ENCODE measurements around the gene SERPINA1.

- TF ChIP-seq REST (IDR thresholded peaks at IDR 0.05; ENCODE audit: insufficient read depth in 1 of 2, low read depth in 2 of 2, low read length in 2 of 2) (no peak), POLR2AphosphoS5 (IDR thresholded peaks at IDR 0.05; ENCODE audit: low read depth, low read length) (no peak), SIN3A (IDR thresholded peaks at IDR 0.05; ENCODE audit: borderline replicate concordance, insufficient read depth, low read length) (no peak), TAF1 (IDR thresholded peaks at IDR 0.05; ENCODE audit: borderline replicate concordance, insufficient read depth, low read length) (no peak), FOXP2 (optimal IDR thresholded peaks at IDR 0.05; ENCODE audit: borderline replicate concordance, extremely low read depth, extremely low read length, insufficient read depth) (no peak)
These were observed 20.2 kb upstream of the SERPINA1 start for GRCh38 chr14:94408546-94409095.

All from PFSK-1 (cell line).